Measurements from ENCODE around the gene SLC6A13.

The SLC6A13 gene

DNA sequence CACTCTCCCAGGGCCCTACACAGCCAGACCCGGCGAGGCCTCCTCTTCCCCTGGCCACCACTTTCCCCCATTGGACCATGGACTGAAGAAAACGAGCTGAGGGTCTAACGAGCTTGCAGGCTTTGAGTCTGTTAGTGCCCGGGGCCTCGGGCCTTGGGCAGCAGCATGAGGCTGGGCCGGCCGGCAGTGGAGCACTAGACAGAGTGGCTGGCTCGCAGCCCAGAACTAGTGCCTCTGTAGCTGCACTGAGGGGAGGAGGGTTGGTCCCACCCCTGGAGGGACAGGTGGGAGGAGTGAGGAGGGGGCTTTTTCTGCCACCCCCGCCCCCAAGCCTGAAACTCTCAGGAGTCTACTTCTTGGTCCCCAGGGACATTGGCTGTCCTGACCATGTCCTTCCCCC is 87.4 kb downstream of the SLC6A13 start:
- Histone ChIP-seq H3K27me3 (ENCODE audit: control insufficient read depth, insufficient read depth, low read length) (no peaks in the 10 kb centered on the region), H3K4me1 (ENCODE audit: control insufficient read depth, insufficient read depth, low read length) (peaks cover 2% of the 10 kb centered on the region), H3K36me3 (ENCODE audit: control insufficient read depth, insufficient read depth, low read length) (no peaks in the 10 kb centered on the region), H3K9ac (ENCODE audit: low read length) (no peak overlapping the region), H3K27ac (ENCODE audit: low read depth, low read length) (no peak overlapping the region), H3K4me3 (ENCODE audit: low read length) (no peak overlapping the region)

- no peaks in the 10 kb centered on the region for H3K27me3 ChIP-seq (ENCODE audit: control insufficient read depth, insufficient read depth, low read length)
- peaks cover 2% of the 10 kb centered on the region for H3K4me1 ChIP-seq (ENCODE audit: control insufficient read depth, insufficient read depth, low read length)
- no peak overlapping the region for H3K4me3 ChIP-seq (ENCODE audit: low read length)
- no peaks in the 10 kb centered on the region for H3K36me3 ChIP-seq (ENCODE audit: control insufficient read depth, insufficient read depth, low read length)
- no peak overlapping the region for H3K27ac ChIP-seq (ENCODE audit: low read depth, low read length)
- no peak overlapping the region for H3K9ac ChIP-seq (ENCODE audit: low read length)
Measured at GRCh38 chr12:174596-174995, 88.0 kb downstream of the SLC6A13 start.

- Histone ChIP-seq H3K4me3 (ENCODE audit: low read length) (no peak overlapping the region), H3K9ac (ENCODE audit: low read length) (no peak overlapping the region), H3K27ac (ENCODE audit: low read depth, low read length) (no peak overlapping the region), H3K4me1 (ENCODE audit: control insufficient read depth, insufficient read depth, low read length) (peaks cover 2% of the 10 kb centered on the region), H3K36me3 (ENCODE audit: control insufficient read depth, insufficient read depth, low read length) (no peaks in the 10 kb centered on the region), H3K27me3 (ENCODE audit: control insufficient read depth, insufficient read depth, low read length) (no peaks in the 10 kb centered on the region)
Measured at GRCh38 chr12:174124-174523, 88.5 kb downstream of the SLC6A13 start.

DNA sequence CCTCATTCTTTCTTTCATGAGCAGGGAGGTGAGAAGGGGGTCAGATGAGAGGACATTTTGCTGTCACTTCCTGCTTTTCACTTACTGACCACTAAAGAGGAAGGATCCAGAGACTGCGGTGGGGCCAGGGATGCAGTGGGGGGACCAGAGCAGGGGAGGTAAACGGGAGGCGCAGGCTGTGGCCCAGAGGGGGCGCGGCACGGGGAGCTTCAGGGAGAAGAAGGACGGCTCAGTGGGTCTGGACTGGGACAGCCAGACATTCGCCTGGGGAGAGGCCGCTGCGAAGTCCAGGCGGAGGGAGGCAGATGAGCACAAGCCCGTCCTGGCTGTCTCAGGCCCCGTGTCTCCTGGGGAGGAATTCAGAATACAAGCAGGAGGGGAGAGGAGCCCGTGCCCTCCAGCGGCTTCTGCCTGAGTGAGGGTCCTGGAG is 89.9 kb downstream of the SLC6A13 start:
- no peaks in the 10 kb centered on the region for H3K36me3 ChIP-seq (ENCODE audit: control insufficient read depth, insufficient read depth, low read length)
- no peak overlapping the region for H3K4me3 ChIP-seq (ENCODE audit: low read length)
- H3K27ac ChIP-seq (ENCODE audit: low read depth, low read length): no peak overlapping the region
- H3K4me1 ChIP-seq (ENCODE audit: control insufficient read depth, insufficient read depth, low read length): peaks cover 2% of the 10 kb centered on the region
- H3K27me3 ChIP-seq (ENCODE audit: control insufficient read depth, insufficient read depth, low read length): no peaks in the 10 kb centered on the region
- no peak overlapping the region for H3K9ac ChIP-seq (ENCODE audit: low read length)

GRCh38 chr12:171743-172676 is 90.6 kb downstream of the SLC6A13 start:
- no peaks in the 10 kb centered on the region for H3K27me3 ChIP-seq (ENCODE audit: control insufficient read depth, insufficient read depth, low read length)
- H3K36me3 ChIP-seq (ENCODE audit: control insufficient read depth, insufficient read depth, low read length): no peaks in the 10 kb centered on the region
- no peak overlapping the region for H3K27ac ChIP-seq (ENCODE audit: low read depth, low read length)
- H3K4me3 ChIP-seq (ENCODE audit: low read length): no peak overlapping the region
- peaks cover 2% of the 10 kb centered on the region for H3K4me1 ChIP-seq (ENCODE audit: control insufficient read depth, insufficient read depth, low read length)
- no peak overlapping the region for H3K9ac ChIP-seq (ENCODE audit: low read length)

- Histone ChIP-seq H3K4me3 (ENCODE audit: low read length) (no peak overlapping the region), H3K27ac (ENCODE audit: low read depth, low read length) (no peak overlapping the region), H3K36me3 (ENCODE audit: control insufficient read depth, insufficient read depth, low read length) (no peaks in the 10 kb centered on the region)
Measured at GRCh38 chr12:171276-171675, 91.4 kb downstream of the SLC6A13 start.

More at GRCh38 chr12:171276-171675, 91.4 kb downstream of the SLC6A13 start:
- H3K27me3 ChIP-seq (ENCODE audit: control insufficient read depth, insufficient read depth, low read length): no peaks in the 10 kb centered on the region
- H3K9ac ChIP-seq (ENCODE audit: low read length): no peak overlapping the region
- H3K4me1 ChIP-seq (ENCODE audit: control insufficient read depth, insufficient read depth, low read length): no peaks in the 10 kb centered on the region
